ENCODE results near the gene FREM1.

GRCh38 chr9:14909601-14909960 is 647 bp downstream of the FREM1 start:
- no peak for TF ChIP-seq YY1 (IDR thresholded peaks at IDR 0.05; ENCODE audit: insufficient read depth, insufficient read length)
- TF ChIP-seq ZNF274 (IDR thresholded peaks at IDR 0.05; ENCODE audit: low read depth, low read length) = no peak
- TF ChIP-seq SUZ12 (IDR thresholded peaks at IDR 0.05; ENCODE audit: extremely low read depth, insufficient read depth, insufficient read length) = no peak

Measured in NT2/D1 (cell line).